Neural cell (in vitro differentiated cells): Measurements from ENCODE around the gene PANK4. TPM values are rescaled to one million over a fixed set of nuclear protein-coding genes. Genes with fewer than 3 reads are reported as not detected.

Experiments
- H2AFZ ChIP-seq: fragments of 200-600, 300-800 bp; sonication (generic), shearing (Covaris generic); 2 replicates; pipeline ENCODE4 v1.6.0; 2014; ENCODE audit warnings: low read depth, mild to moderate bottlenecking, antibody characterized with exemption, low read length, moderate library complexity
- H3F3A ChIP-seq: fragments of 200-600 bp; shearing (Covaris generic); 2 replicates; pipeline ENCODE4 v1.6.1; 2016; ENCODE audit warnings: mild to moderate bottlenecking, moderate library complexity, mixed read lengths, antibody characterized with exemption, low read length; ENCODE audit not compliant: insufficient read depth, poor library complexity, severe bottlenecking
- H3K27ac ChIP-seq: fragments of 200-600, 300-800 bp; sonication (generic), shearing (Covaris generic); 2 replicates; pipeline ENCODE4 v1.5.1; 2014; ENCODE audit warnings: mild to moderate bottlenecking, low read length, moderate library complexity
- H3K27me3 ChIP-seq: fragments of 300-800, 200-600 bp; sonication (generic), shearing (Covaris generic); 2 replicates; pipeline ENCODE4 v1.6.0; 2014; ENCODE audit warnings: mild to moderate bottlenecking, low read depth, low read length, moderate library complexity; ENCODE audit not compliant: insufficient read depth
- H3K36me3 ChIP-seq: fragments of 300-800, 200-600 bp; sonication (generic), shearing (Covaris generic); 2 replicates; pipeline ENCODE4 v1.5.1; 2014; ENCODE audit warnings: mild to moderate bottlenecking, antibody characterized with exemption, low read length, moderate library complexity; ENCODE audit not compliant: insufficient read depth
- H3K4me2 ChIP-seq: fragments of 300-800, 200-600 bp; sonication (generic), shearing (Covaris generic); 2 replicates; pipeline ENCODE4 v1.6.0; 2014; ENCODE audit warnings: mild to moderate bottlenecking, low read length
- H3K4me3 ChIP-seq: fragments of 300-800, 200-600 bp; sonication (generic), shearing (Covaris generic); 2 replicates; pipeline ENCODE4 v1.5.1; 2014; ENCODE audit warnings: mild to moderate bottlenecking, low read length, moderate library complexity
- H3K79me2 ChIP-seq: fragments of 200-600 bp; shearing (Covaris generic); replicated peaks from 2 replicates; pipeline ENCODE4 v1.6.0; 2014; ENCODE audit warnings: mild to moderate bottlenecking, low read length, moderate library complexity; ENCODE audit not compliant: insufficient read depth
- H3K9ac ChIP-seq: fragments of 300-800, 200-600 bp; sonication (generic), shearing (Covaris generic); 2 replicates; pipeline ENCODE4 v1.6.1; 2016; ENCODE audit warnings: mild to moderate bottlenecking, low read length, mixed read lengths
- H3K9me2 ChIP-seq: fragments of 200-600 bp; shearing (Covaris generic); 2 replicates; pipeline ENCODE4 v1.6.1; 2016; ENCODE audit warnings: mild to moderate bottlenecking, low read length, mixed read lengths; ENCODE audit not compliant: insufficient read depth
- H3K9me3 ChIP-seq: fragments of 200-600, 300-800 bp; sonication (generic), shearing (Covaris generic); 2 replicates; pipeline ENCODE4 v1.6.1; 2016; ENCODE audit warnings: mild to moderate bottlenecking, mixed run types, low read length, moderate library complexity, mixed read lengths
- H4K20me1 ChIP-seq: fragments of 200-600 bp; shearing (Covaris generic); 2 replicates; pipeline ENCODE4 v1.6.1; 2016; ENCODE audit warnings: mild to moderate bottlenecking, mixed run types; ENCODE audit not compliant: insufficient read depth
- CTCF ChIP-seq: fragments of 450-650 bp; IDR thresholded peaks from 2 replicates; pipeline ENCODE4 v1.5.1; 2014; ENCODE audit warnings: antibody characterized with exemption, mild to moderate bottlenecking, moderate library complexity; ENCODE audit not compliant: poor library complexity, severe bottlenecking
- EP300 ChIP-seq: fragments of 450-650 bp; conservative IDR thresholded peaks from 2 replicates; pipeline ENCODE4 v1.6.1; 2014; ENCODE audit warnings: antibody characterized with exemption, mild to moderate bottlenecking, moderate library complexity; ENCODE audit not compliant: poor library complexity, severe bottlenecking
- EZH2 ChIP-seq: fragments of 200-600, 300-800 bp; shearing (Covaris generic), sonication (generic); IDR thresholded peaks from 2 replicates; pipeline ENCODE4 v1.6.1; 2014; ENCODE audit warnings: antibody characterized with exemption, low read length, borderline replicate concordance, mild to moderate bottlenecking; ENCODE audit not compliant: insufficient read depth, poor library complexity, severe bottlenecking
- MXI1 ChIP-seq: fragments of 450-650 bp; conservative IDR thresholded peaks from 2 replicates; pipeline ENCODE4 v1.6.1; 2014; ENCODE audit warnings: antibody characterized with exemption, mild to moderate bottlenecking; ENCODE audit not compliant: poor library complexity, severe bottlenecking
- POLR2AphosphoS5 ChIP-seq: IDR thresholded peaks from 2 replicates; pipeline ENCODE4 v1.6.1; 2012
- RAD21 ChIP-seq: fragments of 450-650 bp; conservative IDR thresholded peaks from 2 replicates; pipeline ENCODE4 v1.6.1; 2014; ENCODE audit warnings: antibody characterized with exemption, mild to moderate bottlenecking, moderate library complexity
- REST ChIP-seq: IDR thresholded peaks from 2 replicates; pipeline ENCODE4 v1.6.1; 2012; ENCODE audit warnings: borderline replicate concordance
- SMC3 ChIP-seq: fragments of 450-650 bp; conservative IDR thresholded peaks from 2 replicates; pipeline ENCODE4 v1.6.1; 2014; ENCODE audit warnings: antibody characterized with exemption, mild to moderate bottlenecking, moderate library complexity; ENCODE audit not compliant: poor library complexity
- TAF1 ChIP-seq: IDR thresholded peaks from 2 replicates; pipeline ENCODE4 v1.6.1; 2012; ENCODE audit warnings: low read depth
- polyA plus RNA-seq: library from polyadenylated mRNA; depleted of rRNA; stranded (reverse); fragments of >200 nt; gene quantifications from 2 replicates; pipeline ENCODE4 v1.2.3, GENCODE V29; 2014

The PANK4 gene
- polyA plus RNA-seq, 1 donor from 2014 or later: 37.9 TPM

GRCh38 chr1:2542246-2542915 is 16.0 kb upstream of the PANK4 start:
- Histone ChIP-seq H3K9ac (no peak overlapping the region), H3K27me3 (no peaks in the 10 kb centered on the region), H3K9me2 (no peaks in the 10 kb centered on the region), H3K9me3 (no peaks in the 10 kb centered on the region), H4K20me1 (no peaks in the 10 kb centered on the region), H3K79me2 (no peaks in the 10 kb centered on the region), H3F3A (peaks cover 2% of the 10 kb centered on the region), H3K36me3 (no peaks in the 10 kb centered on the region), H2AFZ (no peak overlapping the region), H3K4me3 (no peak overlapping the region), H3K27ac (no peak overlapping the region), H3K4me2 (no peak overlapping the region)
- TF ChIP-seq TAF1 (no peak), SMC3 (no peak), EP300 (no peak), RAD21 (no peak), EZH2 (no peak), REST (no peak), CTCF (no peak), POLR2AphosphoS5 (no peak)

- no peak overlapping the region for H3K9ac ChIP-seq
- H4K20me1 ChIP-seq: no peaks in the 10 kb centered on the region
- no peak overlapping the region for H2AFZ ChIP-seq
- no peaks in the 10 kb centered on the region for H3K79me2 ChIP-seq
- TF ChIP-seq POLR2AphosphoS5 (no peak), SMC3 (no peak), RAD21 (no peak), TAF1 (no peak), MXI1 (no peak), CTCF (no peak), REST (no peak), EZH2 (no peak), EP300 (no peak)
- no peak overlapping the region for H3K4me2 ChIP-seq
- no peaks in the 10 kb centered on the region for H3K9me3 ChIP-seq
- H3K36me3 ChIP-seq: no peaks in the 10 kb centered on the region
- H3F3A ChIP-seq: peaks cover 2% of the 10 kb centered on the region
- H3K4me3 ChIP-seq: no peak overlapping the region
- H3K27ac ChIP-seq: no peak overlapping the region
- no peaks in the 10 kb centered on the region for H3K9me2 ChIP-seq
- H3K27me3 ChIP-seq: no peaks in the 10 kb centered on the region
Observed at GRCh38 chr1:2541619-2542245, 15.3 kb upstream of the PANK4 start.
